Kidney (tissue), 14 donors: ENCODE data around the gene FN1. TPM values are rescaled to one million over a fixed set of nuclear protein-coding genes. Genes with fewer than 3 reads are reported as not detected.

Experiments
- DNase-seq, 5 donors: peaks; one replicate each; pipeline ENCODE4 v3.0.0-alpha.2; 2013 to 2020
- FAIRE-seq: peaks from 2 replicates; lab custom pipeline; 2012; peaks lifted over from hg19 to GRCh38; lab: Jason Lieb, UNC
- H3K27ac ChIP-seq, 2 donors: one replicate each; pipeline ENCODE4 v1.7.0; 2013; ENCODE audit warnings: low read depth in 2 of 2, low read length in 2 of 2, inconsistent platforms in 1 of 2
- H3K27me3 ChIP-seq: one replicate; pipeline ENCODE4 v1.7.1; 2013; ENCODE audit warnings: low read length, inconsistent platforms; ENCODE audit not compliant: control insufficient read depth, insufficient read depth
- H3K36me3 ChIP-seq, 3 donors: one replicate each; pipeline versions ENCODE4 v1.7.0 to v1.7.1; 2013; ENCODE audit warnings: low read length in 3 of 3, control low read depth in 1 of 3, inconsistent platforms in 1 of 3; ENCODE audit not compliant: insufficient read depth in 3 of 3, control insufficient read depth in 2 of 3
- H3K4me1 ChIP-seq, 3 donors: one replicate each; pipeline versions ENCODE4 v1.7.0 to v1.7.1; 2013; ENCODE audit warnings: low read length in 3 of 3, inconsistent platforms in 1 of 3, low read depth in 1 of 3; ENCODE audit not compliant: control insufficient read depth in 2 of 3, insufficient read depth in 2 of 3
- H3K4me3 ChIP-seq, 3 donors: one replicate each; pipeline versions ENCODE4 v1.7.0 to v1.8.1; 2013; ENCODE audit warnings: low read length in 3 of 3, control low read depth in 1 of 3, inconsistent platforms in 1 of 3
- H3K9ac ChIP-seq, 3 donors: one replicate each; pipeline versions ENCODE4 v1.7.0 to v1.7.1; 2013; ENCODE audit warnings: low read length in 3 of 3, control low read depth in 1 of 3, inconsistent platforms in 1 of 3
- H3K9me3 ChIP-seq, 3 donors: one replicate each; pipeline versions ENCODE4 v1.7.0 to v1.7.1; 2013; ENCODE audit warnings: low read length in 3 of 3, control low read depth in 1 of 3, inconsistent platforms in 1 of 3; ENCODE audit not compliant: control insufficient read depth in 2 of 3, insufficient read depth in 1 of 3
- intact Hi-C: fragments of 100-400 bp; cut with DNase I; formaldehyde crosslinking; loops from one replicate; pipeline ENCODE4 v1.11.1; 2022
- polyA plus RNA-seq: library from polyadenylated mRNA; stranded (reverse); fragments of 350-450 nt; fragmentation: Illumina TruSeq; extraction: RNeasy Lipid Tissue Mini Kit (QIAGEN cat#74804); gene quantifications from one replicate; pipeline ENCODE4 v1.2.3, GENCODE V29; 2014; ENCODE audit warnings: low read depth, low replicate concordance; ENCODE audit not compliant: insufficient read depth
- total RNA-seq: library from RNA; stranded (reverse); fragmentation: NEBNext Ultra II Directional; extraction: Animal tissue kit (Norgen Biotek cat#: 25700); gene quantifications from one replicate; pipeline ENCODE4 v1.2.1, GENCODE V29; 2021
- TF ChIP-seq, protein P1 (sequence below): IDR thresholded peaks from 3 replicates; pipeline ENCODE4 v1.5.1; 2012; ENCODE audit warnings: mild to moderate bottlenecking, moderate library complexity, borderline replicate concordance; ENCODE audit not compliant: insufficient read depth; ENCODE audit errors: extremely low read depth
- donor health status: control.
- donor health status: control.
- donor health status: control.
- donor health status: control.
- donor health status: control.
- donor health status: DM: yes; HTN: yes; CAD: no.
- donor health status: Normal renal cell carcinoma (clear cell type).

FN1 gene
- total and polyA plus RNA-seq, 2 donors from 2014 or later, result 92.1 to 289 TPM

DNA sequence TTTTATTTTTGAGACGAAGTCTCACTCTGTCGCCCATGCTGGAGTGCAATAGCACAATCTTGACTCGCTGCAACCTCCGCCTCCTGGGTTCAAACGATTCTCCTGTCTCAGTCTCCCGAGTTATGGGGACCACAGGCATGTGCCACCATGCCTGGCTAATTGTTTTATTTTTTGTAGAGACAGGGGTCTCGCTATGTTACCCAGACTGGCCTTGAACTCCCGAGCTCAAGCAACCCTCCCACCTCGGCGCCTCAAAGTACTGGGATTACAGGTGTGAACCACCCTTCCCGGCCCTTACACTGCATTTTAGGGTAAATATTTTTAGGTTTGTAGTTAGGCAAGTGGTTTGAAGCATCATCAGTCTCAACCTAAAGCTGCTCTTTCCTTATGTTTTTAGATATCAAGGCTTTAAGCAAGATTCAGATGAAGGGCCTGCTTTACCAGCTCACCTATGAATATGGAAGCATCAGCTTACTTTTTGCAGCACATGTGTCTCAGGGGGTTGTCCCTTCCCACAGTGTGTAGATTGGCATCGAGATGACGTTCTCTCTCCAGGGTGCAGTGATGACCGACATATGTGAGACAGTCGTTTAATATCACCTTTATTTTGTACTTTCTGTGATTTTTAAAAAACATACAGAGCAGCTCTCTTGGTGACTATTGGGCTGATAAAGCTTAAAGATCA, 76.8 kb downstream of the FN1 start:
- DNase-seq (no peak), FAIRE-seq (no peak)
- Histone ChIP-seq H3K4me3 (no peak overlapping the region), H3K36me3 (peaks cover 0 to 8% (median 4%) of the 10 kb centered on the region in 3 donors), H3K9me3 (no peaks in the 10 kb centered on the region), H3K4me1 (no peaks in the 10 kb centered on the region), H3K27me3 (no peaks in the 10 kb centered on the region), H3K27ac (no peak overlapping the region), H3K9ac (no peak overlapping the region)
- intact Hi-C loops, result no loop called here
- TF ChIP-seq, protein P1, sequence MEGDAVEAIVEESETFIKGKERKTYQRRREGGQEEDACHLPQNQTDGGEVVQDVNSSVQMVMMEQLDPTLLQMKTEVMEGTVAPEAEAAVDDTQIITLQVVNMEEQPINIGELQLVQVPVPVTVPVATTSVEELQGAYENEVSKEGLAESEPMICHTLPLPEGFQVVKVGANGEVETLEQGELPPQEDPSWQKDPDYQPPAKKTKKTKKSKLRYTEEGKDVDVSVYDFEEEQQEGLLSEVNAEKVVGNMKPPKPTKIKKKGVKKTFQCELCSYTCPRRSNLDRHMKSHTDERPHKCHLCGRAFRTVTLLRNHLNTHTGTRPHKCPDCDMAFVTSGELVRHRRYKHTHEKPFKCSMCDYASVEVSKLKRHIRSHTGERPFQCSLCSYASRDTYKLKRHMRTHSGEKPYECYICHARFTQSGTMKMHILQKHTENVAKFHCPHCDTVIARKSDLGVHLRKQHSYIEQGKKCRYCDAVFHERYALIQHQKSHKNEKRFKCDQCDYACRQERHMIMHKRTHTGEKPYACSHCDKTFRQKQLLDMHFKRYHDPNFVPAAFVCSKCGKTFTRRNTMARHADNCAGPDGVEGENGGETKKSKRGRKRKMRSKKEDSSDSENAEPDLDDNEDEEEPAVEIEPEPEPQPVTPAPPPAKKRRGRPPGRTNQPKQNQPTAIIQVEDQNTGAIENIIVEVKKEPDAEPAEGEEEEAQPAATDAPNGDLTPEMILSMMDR, result no peak

DNA sequence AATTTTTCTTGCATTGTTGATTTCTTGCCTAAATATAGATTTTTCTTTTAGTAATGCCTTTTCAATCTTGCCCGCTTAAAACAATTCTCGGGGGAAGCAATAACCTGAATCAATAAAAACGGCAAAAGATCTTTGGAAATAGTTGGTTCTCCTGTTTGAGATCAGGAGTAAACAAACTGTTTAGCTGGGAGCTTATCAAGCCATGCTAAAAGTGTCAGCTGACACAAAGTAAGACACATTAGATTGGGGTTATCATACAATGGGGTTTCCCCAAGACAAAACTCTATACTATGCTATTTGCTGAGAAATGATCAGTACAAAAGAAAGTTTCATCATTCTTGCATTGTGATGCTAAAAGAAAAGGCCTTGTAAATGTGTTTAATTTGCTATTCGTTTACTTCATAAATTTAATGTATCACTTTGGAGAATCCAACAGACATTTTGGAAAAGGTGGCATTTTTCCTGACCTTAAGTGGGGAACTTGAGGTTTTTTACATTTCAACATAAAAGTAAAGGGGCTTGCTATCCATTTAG, 77.5 kb downstream of the FN1 start:
- Histone ChIP-seq H3K27me3 (no peaks in the 10 kb centered on the region), H3K27ac (no peak overlapping the region), H3K4me3 (no peak overlapping the region), H3K36me3 (peaks cover 0 to 8% (median 4%) of the 10 kb centered on the region in 3 donors), H3K9ac (no peak overlapping the region), H3K4me1 (no peaks in the 10 kb centered on the region), H3K9me3 (no peaks in the 10 kb centered on the region)
- DNase-seq (no peak), FAIRE-seq (no peak)
- TF ChIP-seq, protein P1, result no peak
- intact Hi-C loops, result no loop called here

DNA sequence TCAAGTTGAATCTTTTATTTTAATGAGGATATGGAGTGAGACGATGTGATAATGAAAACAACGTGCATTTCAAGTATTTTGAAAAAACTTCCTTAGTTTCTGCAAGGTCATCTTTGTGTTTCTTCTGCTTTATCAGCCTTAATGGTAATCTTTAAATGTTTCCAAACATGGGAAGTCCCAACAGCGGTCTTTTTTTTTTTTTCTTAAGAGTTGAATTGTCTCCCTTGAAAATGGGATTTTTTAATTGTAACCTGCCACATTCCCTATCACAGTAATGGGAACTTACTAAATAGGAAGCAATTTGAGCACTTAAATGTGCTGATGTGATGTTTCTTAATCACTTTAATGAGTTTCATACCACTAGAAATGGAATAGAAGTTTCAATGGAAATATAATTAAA, 78.2 kb downstream of the FN1 start:
- no peak for FAIRE-seq
- H3K4me3 ChIP-seq, result no peak overlapping the region

More for the DNA sequence above, 78.2 kb downstream of the FN1 start:
- Histone ChIP-seq H3K4me1 (no peaks in the 10 kb centered on the region), H3K9me3 (no peaks in the 10 kb centered on the region), H3K27ac (no peak overlapping the region), H3K36me3 (peaks cover 0 to 4% (median 4%) of the 10 kb centered on the region in 3 donors), H3K27me3 (no peaks in the 10 kb centered on the region), H3K9ac (no peak overlapping the region)
- intact Hi-C loops, result no loop called here
- TF ChIP-seq, protein P1, result no peak
- no peak for DNase-seq
